NOMO-1 treated with dmso at 0.1 percent for 144 hours (cell line): ENCODE data around the gene CCDC27.
"Not testable (repeated sequence)": the region's sequence is repeated elsewhere in the genome, so short reads cannot be mapped to it uniquely, and the experiment has no call there.

Experiments used
- DNase-seq: peaks from one replicate; lab custom pipeline; 2025; ENCODE audit not compliant: unreplicated experiment; lab: John Stamatoyannopoulos, UW

CCDC27 gene

DNA sequence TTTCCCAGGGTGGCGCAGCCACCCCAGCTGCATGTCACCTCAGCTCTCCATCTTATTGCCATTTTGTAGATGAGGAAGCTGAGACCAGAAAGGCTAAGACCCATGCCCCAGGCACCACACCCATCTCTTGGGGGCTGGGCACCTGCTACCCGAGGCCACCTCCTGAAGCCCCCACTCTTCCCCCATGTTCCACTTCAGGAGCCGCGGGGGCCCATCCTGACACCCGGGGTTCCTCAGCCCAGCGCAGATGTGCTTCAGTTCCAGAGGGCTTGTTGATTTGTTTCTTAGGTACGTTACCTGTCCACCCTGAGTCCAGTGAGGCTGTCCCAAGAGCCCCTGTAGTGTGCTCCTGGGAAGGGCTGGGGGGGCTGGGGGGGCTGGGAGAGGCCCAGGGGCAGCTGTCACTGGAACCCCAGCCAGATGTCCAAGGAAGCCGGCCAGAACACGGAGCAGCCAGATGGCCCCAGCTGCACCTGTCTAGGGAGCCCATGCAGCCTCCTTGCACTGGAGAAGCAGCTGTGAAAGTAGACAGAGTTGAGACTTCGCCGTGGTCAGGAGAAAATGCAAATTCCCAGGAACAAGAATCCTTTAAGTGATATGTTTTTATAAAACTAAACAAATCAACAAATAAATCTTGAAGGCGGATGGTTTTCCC is 17.1 kb upstream of the CCDC27 start:
- no peak for DNase-seq

DNA sequence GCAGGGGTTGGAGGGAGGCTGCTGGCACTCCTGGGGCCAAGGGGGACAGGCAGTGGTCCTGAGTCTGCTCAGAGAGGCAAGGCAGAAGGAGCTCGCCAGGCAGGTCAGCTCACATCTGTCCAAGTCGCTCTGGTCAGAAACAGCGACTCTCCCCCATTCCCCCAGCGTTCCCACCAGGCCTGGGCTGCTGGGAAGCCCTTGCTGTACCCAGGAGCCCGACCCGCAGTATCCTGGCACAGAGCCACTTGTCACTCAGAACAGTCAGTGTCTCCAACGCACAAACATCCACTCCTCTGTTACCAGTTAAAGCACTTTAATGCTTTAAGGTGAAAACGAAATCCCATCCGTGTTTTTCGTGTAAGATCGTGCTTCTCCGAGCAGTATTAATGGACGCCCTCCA is 16.6 kb upstream of the CCDC27 start:
- no peak for DNase-seq

DNA sequence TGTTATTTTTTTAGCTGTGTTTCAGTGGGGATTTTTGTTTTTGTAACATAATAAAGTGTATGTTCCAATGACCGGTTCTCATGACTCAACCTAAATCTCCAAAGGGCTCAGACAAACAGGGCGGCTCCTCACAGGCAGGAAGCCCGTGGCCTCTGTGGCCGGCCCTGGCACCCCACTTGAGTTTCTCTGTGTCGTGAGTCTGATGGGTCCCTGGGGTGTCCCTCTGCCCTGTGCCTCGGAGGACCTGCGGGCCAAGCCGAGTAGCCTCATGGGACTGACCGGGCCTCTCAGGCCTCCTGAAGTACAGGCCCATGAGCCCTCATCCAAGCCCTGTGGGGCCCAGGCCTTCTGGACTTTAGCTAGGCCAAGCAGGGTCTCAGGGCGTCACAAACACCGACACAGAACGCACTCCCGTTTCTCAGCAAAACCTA is 16.1 kb upstream of the CCDC27 start:
- DNase-seq = no peak

DNA sequence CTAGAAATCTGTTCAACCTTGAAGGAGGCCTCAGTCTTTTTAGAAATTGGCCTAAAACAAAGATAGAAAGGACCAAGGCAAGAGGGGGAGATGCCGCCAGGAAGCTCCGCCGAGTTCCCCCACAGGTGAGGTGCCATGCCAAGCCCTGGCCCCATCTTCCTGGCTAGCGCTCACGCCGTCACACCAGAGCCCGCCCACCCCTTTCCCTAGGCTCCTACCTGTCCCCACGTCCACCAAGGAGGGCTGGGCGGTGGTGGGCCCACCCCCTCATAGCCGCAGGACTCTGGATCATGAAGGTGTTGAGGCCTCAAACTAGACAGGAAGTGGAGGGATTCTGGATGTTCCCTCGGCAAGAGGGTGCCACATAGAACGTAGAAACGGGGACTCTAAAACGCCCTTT is 15.5 kb upstream of the CCDC27 start:
- DNase-seq = no peak

DNA sequence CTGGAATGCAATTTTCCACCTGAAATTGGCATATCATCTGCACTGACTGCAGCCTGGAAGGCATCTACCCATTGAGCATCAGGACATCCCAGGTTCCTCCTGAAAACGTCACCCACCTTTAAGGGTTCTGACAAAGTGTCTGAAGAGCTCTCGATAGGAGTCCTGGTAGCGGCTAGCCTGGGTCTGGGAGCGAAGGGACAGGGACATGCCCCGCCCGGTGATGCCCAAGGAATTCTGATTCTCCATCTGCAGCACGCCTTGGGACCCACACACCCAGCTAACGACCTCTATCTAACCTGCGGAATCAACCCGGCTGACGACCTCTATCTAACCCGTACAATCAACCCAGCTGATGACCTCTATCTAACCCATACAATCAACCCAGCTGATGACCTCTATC is 13.3 kb upstream of the CCDC27 start:
- no peak for DNase-seq

DNA sequence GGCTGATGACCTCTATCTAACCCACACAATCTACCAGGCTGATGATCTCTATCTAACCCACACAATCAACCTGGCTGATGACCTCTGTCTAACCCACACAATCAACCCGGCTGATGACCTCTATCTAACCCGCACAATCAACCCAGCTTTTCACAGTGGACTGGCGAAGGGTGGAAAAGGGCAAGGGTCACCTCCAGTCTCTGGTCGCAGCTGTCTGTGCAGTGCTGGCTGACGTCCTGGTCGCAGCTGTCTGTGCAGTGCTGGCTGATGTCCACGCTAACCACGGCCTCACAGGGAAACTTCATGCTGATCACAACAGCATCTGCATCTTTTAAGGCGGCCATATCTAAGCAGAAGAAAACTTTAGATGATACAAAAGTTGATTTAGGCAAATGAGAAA is 12.2 kb upstream of the CCDC27 start:
- no peak for DNase-seq

DNA sequence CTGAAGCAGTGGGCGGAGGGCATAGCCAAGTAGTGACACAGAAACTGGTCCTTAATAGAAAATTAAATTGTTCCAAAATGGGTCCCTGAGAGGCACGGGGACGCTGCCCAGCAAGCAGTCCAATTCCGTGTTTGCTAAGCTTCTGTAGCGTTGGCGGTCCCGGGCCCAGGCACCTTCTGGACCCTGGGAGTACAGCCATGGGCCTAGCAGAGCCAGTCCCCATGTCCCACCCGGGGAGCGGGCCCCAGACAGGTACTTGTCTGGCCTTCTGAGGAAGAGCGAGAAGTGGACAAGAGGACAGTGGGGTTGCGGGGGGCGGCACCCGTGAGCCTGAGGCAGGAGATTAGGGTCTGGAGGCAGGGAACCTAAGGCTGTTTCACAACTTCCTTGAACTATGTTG is 11.5 kb upstream of the CCDC27 start:
- DNase-seq = no peak

DNA sequence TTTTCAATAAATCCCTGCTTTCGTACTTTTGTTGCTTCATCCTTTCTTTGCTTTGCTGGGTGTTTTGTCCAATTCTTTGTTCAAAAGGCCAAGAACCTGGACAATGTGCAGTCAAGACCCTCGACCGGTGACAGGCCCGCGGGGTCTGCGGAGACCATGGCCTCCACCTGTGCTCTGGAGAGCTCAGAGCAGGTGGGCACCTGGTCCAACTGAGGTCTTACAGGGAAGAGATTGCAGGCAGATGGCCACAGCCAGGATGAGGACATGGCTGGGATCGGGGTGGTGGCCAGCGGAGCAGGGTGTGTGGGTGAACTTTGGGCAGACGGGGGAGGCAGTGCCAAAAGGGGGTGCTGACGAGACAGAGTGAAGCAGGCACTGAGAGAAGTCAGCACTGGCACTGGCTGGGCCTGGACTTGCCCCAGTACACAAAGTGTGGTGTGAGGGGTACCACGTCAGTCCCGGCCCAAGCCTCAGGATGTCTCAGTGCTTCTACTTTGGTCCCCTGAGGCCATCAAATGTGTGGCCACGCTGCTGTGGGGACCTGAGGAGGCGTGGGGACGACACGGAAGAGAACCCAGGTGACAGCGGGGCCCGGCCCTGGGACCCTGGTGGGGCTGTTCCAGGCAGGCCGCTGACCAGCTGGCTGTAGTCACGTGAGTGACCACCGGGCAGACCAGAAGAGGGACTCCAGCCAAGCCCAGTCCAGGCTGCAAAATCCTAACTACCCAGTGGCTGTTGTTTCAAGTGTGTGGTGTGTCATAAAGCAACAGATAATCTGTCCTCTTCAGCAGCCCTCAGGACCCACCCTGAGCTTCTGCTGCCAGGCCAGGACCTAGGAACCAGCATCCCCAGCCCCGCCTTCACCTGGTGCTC is 10.4 kb upstream of the CCDC27 start:
- no peak for DNase-seq

DNA sequence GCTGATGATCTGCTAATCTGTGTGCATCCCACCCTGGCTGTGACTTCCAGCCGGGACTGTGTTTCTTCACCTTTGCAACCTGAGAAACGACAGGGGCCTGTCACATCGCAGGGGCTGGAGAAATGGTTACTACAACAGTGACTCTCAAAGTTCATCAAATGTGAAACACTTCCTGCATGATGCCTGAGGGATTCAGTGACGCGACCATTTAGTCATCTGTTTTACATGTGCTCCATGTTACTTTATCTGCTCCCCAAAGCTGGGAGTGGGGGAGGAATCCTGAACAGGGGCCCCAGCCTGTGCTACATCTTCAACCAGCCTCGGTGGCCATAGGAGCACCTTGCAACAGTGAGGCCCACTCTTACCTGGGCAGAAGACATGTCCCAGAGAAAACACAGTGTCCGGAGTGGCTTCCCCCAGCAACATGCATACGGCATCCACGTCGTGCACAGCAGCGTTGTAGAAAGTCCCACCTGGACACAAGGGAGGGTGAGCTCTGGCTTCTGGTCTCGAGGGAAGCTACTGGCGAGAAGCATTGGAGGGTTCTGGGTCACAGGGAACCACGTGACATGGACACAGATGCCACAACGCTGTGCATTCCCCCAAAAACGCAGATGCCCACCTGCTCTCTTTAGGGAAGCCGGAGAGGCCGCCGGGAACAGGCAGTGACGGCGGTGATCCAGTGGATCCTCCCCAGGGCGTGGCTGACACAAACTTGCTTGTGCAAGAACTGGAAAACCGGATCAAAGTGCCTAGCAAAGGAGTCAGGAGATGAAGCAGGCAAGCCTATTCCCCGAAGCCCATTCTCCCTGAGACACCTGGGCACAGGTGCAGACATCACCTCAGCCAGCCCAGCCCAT is 9.6 kb upstream of the CCDC27 start:
- no peak for DNase-seq

DNA sequence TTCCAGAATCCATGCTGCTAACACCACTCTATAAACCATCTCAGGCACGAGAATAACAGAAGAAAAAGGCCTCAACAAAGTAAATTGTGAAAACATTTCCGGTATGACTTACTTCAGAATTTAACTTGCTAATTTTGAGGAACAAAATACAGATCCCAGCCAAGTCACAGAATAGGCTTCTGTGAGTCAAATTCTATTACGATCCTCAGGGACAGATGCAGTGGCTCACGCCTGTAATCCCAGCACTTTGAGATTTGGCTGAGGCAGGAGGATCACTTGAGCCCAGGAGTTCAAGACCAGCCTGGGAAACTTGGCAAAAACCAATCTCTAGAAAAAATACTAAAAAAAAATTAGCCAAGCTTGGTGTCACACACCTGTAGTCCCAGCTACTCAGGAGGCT is 8.8 kb upstream of the CCDC27 start:
- no peak for DNase-seq

DNA sequence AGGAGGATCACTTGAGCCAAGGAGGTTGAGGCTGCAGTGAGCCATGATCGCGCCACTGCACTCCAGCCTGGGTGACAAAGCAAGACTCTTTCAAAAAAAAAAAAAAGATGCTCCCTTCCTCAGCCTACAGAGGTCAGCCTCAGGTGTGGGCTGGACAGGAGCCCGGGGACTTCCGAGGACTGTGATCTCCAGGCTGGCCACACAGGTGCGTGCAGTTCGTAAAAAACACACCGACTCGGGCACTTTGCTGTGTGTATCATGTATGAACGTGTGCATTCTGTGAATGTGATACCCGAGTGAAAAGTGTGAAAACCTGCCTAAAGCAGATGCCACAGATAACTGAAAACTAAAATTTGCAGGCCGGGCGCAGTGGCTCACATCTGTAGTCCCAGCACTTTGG is 8.4 kb upstream of the CCDC27 start:
- no peak for DNase-seq

DNA sequence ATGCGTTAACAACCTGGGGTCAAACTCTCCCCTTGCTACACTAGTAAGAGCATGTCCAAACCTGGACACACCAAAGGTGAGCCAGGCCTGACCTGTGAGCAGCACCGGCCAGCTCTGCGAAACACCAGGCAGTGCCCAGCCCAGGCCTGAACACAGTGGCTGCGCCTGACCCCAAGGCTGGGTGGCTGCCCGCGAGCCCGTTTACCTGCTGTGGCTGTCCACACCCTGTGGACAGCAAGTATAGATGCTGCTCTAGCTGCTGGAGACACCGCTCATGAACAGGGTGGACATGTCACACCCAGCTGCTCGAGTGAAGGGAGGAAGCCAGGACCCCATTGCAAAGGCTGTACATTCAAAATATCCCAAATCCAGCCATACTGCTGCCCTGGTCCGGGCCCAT is 7.6 kb upstream of the CCDC27 start:
- no peak for DNase-seq

DNA sequence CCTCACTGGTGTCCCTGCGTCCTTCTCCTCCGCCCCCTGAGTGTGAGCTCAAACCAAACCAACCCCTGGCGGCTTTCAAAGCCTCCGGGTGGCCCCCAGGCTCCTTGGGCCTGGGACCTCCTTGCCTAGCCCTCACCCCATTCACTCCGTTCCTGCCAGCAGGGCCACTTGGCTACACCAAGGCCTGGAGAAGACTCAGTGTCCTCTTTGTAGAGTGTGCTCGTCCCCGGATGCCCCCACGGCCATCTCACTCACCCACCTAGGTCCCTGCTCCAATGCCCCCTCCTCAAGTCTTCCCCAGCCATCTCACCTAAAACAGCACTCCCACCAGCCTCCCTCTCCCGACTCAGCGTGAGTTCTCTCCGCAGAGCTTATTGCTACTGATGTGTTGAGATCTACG is 7.2 kb upstream of the CCDC27 start:
- DNase-seq = no peak

DNA sequence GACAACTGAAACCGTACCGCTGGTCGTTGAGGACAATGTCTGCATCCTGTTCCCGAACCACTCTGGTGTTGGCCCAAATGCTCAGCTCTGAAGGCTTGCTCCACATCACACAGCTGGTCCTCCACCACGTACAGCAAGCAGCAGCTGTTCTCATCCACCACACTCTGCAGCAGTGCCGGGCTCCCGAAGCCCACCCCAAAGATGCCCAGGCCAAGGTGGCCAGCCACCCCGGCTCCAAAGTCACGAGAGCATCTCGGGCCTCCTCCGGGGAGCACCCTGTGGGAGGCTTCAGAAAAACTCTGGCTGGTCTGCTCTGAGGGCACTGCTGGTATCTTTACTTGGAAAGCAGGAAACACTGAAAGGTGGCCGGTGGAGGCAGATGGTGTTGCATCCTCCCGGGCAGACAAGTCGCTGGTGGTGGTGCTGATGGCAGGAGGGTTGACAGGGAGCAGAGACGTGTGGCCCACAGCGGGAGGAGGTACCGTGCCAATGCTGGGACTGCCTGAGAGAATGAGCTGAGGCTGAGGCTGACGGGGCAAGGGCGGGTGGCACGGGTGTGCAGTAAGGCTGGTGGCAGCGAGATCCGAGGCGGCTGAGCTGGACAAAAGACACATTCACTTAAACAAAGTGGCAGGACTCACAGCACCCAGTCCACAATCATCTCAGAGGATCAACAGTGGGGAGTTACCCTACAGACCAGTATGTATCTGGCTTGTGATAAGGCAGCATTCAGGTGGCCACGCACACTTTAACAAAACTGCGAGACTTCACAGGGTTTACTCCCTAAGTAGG is 6.5 kb upstream of the CCDC27 start:
- DNase-seq = no peak

DNA sequence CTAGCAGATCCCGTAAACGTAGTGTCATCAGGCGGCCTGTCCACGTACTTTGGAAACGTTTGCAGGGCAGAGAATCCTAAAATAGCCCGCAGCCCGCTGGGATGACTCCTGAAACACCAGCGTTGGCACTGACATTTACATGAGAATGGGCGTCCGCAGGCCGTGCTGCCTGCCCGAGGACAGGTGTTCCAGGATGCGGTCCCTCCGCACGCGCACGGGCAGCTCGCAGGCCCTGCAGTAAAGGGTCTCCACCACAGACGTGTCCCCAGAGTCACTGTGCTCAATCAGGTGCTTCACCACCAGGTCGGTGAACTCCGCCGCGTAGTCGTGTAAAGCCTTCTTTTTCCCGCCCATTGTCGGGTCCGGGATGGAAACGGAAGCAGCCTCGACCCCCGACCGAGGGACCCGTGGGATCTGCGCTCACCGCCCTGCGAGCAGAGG is 5.8 kb upstream of the CCDC27 start:
- DNase-seq = no peak

DNA sequence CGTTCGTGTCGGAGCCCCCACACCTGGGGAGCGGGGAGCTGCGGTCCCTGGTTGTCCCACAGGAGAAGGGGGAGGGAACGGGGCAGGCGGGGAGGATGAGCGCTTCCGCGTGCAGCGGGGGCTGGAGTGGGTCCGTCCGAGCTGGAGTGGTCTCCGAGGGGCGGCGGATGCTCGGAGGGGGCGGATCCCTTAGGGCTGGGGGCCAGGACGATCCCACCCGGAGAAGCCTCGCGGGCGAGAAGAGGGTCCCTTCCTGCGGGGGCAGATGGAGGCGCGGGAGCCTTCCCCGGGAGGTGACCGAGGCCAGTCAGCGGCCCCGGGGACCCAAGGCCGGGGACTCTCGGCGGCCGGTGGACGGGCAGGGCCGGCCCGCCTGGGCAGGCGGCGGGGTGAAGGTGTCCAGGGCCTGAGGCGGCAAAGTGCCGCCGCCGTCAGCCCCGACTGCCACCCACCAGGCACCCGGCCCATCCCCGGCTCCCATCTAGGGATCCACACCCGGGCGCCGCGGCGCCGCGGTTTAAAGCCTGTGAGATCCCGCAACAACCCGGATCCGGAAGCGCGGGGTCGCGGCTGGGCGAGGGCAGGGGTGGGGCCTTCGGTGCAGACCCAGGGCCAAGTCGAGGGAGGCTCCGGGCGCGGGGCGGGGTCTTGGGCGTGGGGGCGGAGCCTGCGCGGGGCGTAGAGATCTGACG is 5.3 kb upstream of the CCDC27 start:
- DNase-seq = peak; percentile 53

DNA sequence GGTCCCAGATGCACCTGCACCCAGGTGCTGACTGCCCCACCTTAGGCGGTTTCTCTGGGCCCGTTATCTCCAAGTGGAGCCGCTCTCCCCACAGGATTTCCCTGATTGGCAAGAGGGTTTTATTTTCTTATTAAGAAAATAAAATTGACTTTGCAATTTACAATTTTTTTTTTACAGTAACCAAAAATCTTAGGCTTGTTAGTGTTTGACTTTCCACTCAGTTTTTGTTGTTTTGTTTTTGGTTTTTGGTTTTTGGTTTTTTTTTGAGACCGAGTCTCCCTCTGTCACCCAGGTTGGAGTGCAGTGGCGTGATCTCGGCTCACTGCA is 4.8 kb upstream of the CCDC27 start:
- DNase-seq = no peak

DNA sequence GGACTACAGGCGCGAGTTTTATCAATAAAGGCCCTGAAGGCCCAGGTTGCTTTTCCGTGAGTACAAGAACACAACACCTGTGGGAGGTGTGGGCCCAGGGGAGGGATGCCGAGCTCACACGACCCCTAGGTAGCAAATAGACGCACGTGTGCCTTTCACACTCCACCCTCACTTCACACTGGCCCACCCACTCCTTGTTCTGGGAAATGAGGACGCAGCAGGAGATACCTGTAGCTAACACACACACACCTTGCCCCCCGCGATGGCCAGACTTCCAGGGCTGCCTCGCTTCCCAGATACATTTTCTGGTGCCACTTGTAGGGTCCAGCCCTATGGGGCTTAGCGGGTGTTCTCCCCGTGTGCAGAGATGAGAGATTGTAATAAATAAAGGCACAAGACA is 4.3 kb upstream of the CCDC27 start:
- no peak for DNase-seq

DNA sequence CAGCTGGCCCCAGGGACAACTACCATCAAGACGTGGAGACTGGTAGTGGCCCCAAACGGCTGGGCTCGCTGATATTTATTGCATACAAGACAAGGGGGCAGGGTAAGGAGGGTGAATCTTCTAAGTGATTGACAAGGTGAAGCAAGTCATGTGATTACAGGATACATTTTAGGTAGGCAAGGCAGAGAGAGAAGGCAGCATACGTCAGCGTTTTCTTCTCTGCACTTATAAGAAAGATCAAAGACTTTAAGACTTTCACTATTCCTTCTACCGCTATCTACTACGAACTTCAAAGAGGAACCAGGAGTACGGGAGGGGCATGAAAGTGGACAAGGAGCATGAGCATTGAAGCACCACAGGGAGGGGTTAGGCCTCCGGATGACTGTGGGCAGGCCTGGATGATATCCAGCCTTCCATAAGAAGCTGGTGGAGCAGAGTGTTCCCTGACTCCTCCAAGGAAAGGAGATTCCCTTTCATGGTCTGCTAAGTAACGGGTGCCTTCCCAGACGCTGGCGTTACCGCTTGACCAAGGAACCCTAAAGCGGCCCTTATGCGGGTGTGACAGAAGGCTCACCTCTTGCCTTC is 3.8 kb upstream of the CCDC27 start:
- DNase-seq = not testable (repeated sequence)

DNA sequence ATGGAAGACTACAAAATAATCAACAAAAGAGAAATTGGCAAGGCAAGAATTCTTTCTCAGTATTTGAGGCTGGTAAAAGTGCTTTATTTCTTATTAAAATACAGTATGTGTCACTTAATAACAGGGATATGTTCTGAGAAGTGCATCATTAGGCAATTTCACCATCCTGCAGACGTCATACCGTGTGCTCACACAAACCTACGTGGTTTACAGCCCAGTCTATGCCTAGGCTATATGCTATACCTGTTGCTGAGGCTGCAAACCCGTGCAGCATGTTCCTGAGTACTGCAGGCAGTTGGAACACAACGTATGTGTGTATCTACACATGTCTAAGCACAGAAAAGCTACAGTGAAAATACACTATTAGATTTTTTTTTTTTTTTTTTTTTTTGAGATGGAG is 2.7 kb upstream of the CCDC27 start:
- no peak for DNase-seq
